GM18511 (cell line): ENCODE results near the gene SOX6.

ENCODE experiments used
- ATAC-seq: cut with Tn5 transposase; IDR thresholded peaks from one replicate; pipeline ENCODE4 v1.9.1; 2021; ENCODE audit warnings: mild to moderate bottlenecking, moderate library complexity; ENCODE audit not compliant: unreplicated experiment

SOX6 gene

GRCh38 chr11:16321148-16321547, 35.2 kb downstream of the SOX6 start:
- no peak for ATAC-seq

GRCh38 chr11:16318320-16318719, 38.0 kb downstream of the SOX6 start:
- no peak for ATAC-seq

- no peak for ATAC-seq
These were observed 38.6 kb downstream of the SOX6 start for GRCh38 chr11:16317712-16318111.

GRCh38 chr11:16313846-16314245, 42.5 kb downstream of the SOX6 start:
- ATAC-seq, result no peak

GRCh38 chr11:16312233-16312765, 44.0 kb downstream of the SOX6 start:
- no peak for ATAC-seq

GRCh38 chr11:16311831-16312230, 44.5 kb downstream of the SOX6 start:
- ATAC-seq, result no peak

- no peak for ATAC-seq
These were observed 45.4 kb downstream of the SOX6 start for GRCh38 chr11:16310943-16311342.

- no peak for ATAC-seq
These were observed 47.1 kb downstream of the SOX6 start for GRCh38 chr11:16309226-16309625.

- no peak for ATAC-seq
These were observed 54.9 kb downstream of the SOX6 start for GRCh38 chr11:16301462-16301861.

- ATAC-seq, result no peak
These were observed 56.2 kb downstream of the SOX6 start for GRCh38 chr11:16299884-16300782.

- ATAC-seq, result no peak
These were observed 57.0 kb downstream of the SOX6 start for GRCh38 chr11:16299390-16299789.

GRCh38 chr11:16297332-16297731, 59.0 kb downstream of the SOX6 start:
- no peak for ATAC-seq

GRCh38 chr11:16296273-16296672, 60.1 kb downstream of the SOX6 start:
- ATAC-seq, result no peak

- ATAC-seq, result no peak
These were observed 60.8 kb downstream of the SOX6 start for GRCh38 chr11:16295592-16295991.

GRCh38 chr11:16293204-16293681, 63.1 kb downstream of the SOX6 start:
- ATAC-seq, result no peak

- no peak for ATAC-seq
These were observed 64.0 kb downstream of the SOX6 start for GRCh38 chr11:16292167-16292859.

- no peak for ATAC-seq
These were observed 64.6 kb downstream of the SOX6 start for GRCh38 chr11:16291729-16292128.

GRCh38 chr11:16289541-16289940, 66.8 kb downstream of the SOX6 start:
- no peak for ATAC-seq

GRCh38 chr11:16287630-16288280, 68.6 kb downstream of the SOX6 start:
- ATAC-seq, result no peak

GRCh38 chr11:16286095-16286494, 70.3 kb downstream of the SOX6 start:
- no peak for ATAC-seq

GRCh38 chr11:16280256-16280682, 76.1 kb downstream of the SOX6 start:
- ATAC-seq, result no peak
